Breast epithelium (tissue), 3 donors: ENCODE data around the gene SERPINE3.

Source experiments
- CTCF ChIP-seq, 3 donors: fragments of 450-650 bp; IDR thresholded peaks; one replicate each; pipeline ENCODE4 v1.5.1; 2016 to 2017; ENCODE audit warnings: antibody characterized with exemption in 3 of 3, mild to moderate bottlenecking in 3 of 3, moderate library complexity in 3 of 3
- POLR2AphosphoS5 ChIP-seq, 3 donors: sonication (generic); formaldehyde crosslinking; IDR thresholded peaks; one replicate each; pipeline ENCODE4 v1.6.1; 2017; ENCODE audit warnings: antibody characterized with exemption in 3 of 3

GRCh38 chr13:51343475-51343874, 4.0 kb downstream of the SERPINE3 start:
- TF ChIP-seq CTCF (IDR thresholded peaks at IDR 0.05) (no peak), POLR2AphosphoS5 (IDR thresholded peaks at IDR 0.05) (no peak)
